ENCODE results near the gene ITPR2.

The ITPR2 gene

DNA sequence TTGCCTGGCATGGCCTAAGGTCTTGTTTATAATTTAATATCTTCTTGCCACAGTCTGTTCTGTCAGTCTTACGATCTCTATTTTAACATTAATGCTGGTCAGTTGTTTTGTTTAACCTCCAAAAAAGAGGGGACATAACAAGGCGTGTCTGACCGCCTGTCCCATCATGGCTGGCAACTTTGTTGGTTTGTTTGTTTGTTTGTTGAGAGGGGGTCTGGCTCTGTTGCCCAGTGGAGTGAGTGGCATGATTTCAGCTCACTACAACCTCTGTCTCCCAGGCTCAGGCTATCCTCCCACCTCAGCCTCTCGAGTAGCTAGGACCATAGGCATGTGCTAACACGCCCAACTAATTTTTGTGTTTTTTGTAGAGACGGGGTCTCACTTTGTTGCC, 36.1 kb upstream of the ITPR2 start:
- TF ChIP-seq POLR2AphosphoS5 (IDR thresholded peaks at IDR 0.05; ENCODE audit: low read depth, low read length) (no peak), SIN3A (IDR thresholded peaks at IDR 0.05; ENCODE audit: borderline replicate concordance, insufficient read depth, low read length) (no peak), FOXP2 (optimal IDR thresholded peaks at IDR 0.05; ENCODE audit: borderline replicate concordance, extremely low read depth, extremely low read length, insufficient read depth) (no peak), REST (IDR thresholded peaks at IDR 0.05; ENCODE audit: insufficient read depth in 1 of 2, low read depth in 2 of 2, low read length in 2 of 2) (no peak)

- TF ChIP-seq SIN3A (IDR thresholded peaks at IDR 0.05; ENCODE audit: borderline replicate concordance, insufficient read depth, low read length) (no peak), TAF1 (IDR thresholded peaks at IDR 0.05; ENCODE audit: borderline replicate concordance, insufficient read depth, low read length) (no peak)
These were observed 35.6 kb upstream of the ITPR2 start for GRCh38 chr12:26868447-26869103.

DNA sequence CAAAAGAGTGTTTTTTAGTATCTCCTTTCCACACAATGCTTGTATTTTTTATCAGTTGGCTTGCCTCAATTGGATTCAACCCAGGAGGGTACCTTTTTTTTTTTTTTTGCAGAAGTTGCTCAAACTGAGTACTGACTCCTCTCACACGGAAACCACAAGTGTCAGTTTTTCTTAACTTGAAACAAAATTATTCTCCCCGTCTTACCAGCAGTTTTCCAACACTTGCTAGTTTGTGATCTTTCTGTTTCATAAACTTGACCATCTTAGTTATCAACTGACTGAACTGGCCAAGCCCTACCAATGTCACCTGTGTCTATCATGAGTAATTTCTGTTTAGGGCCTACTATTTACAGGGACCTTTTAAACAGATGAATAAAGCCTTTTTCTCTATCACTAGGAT, 34.1 kb upstream of the ITPR2 start:
- TF ChIP-seq FOXP2 (optimal IDR thresholded peaks at IDR 0.05; ENCODE audit: borderline replicate concordance, extremely low read depth, extremely low read length, insufficient read depth) (no peak), POLR2AphosphoS5 (IDR thresholded peaks at IDR 0.05; ENCODE audit: low read depth, low read length) (no peak), SIN3A (IDR thresholded peaks at IDR 0.05; ENCODE audit: borderline replicate concordance, insufficient read depth, low read length) (no peak), TAF1 (IDR thresholded peaks at IDR 0.05; ENCODE audit: borderline replicate concordance, insufficient read depth, low read length) (no peak), REST (IDR thresholded peaks at IDR 0.05; ENCODE audit: insufficient read depth in 1 of 2, low read depth in 2 of 2, low read length in 2 of 2) (no peak)

DNA sequence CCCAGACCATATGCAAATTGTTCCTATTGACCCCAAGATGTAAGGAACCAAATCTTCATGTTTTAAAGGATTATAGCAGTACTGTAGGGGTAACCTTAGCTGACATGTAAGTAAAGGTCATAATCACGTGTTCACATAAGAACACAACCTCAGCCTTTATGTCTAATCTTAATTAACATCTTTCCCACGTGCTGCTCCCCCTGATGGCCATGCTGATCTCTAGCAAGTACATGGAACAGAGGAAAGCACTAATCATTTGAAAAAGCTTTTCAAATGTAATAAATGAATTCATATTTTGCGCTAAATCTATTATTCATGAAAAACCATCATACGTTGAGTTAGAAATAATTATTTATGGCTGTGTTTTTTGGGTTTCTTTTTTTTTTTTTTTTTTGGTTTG, 30.5 kb upstream of the ITPR2 start:
- TF ChIP-seq SIN3A (IDR thresholded peaks at IDR 0.05; ENCODE audit: borderline replicate concordance, insufficient read depth, low read length) (no peak), POLR2AphosphoS5 (IDR thresholded peaks at IDR 0.05; ENCODE audit: low read depth, low read length) (no peak), REST (IDR thresholded peaks at IDR 0.05; ENCODE audit: insufficient read depth in 1 of 2, low read depth in 2 of 2, low read length in 2 of 2) (no peak), TAF1 (IDR thresholded peaks at IDR 0.05; ENCODE audit: borderline replicate concordance, insufficient read depth, low read length) (no peak), FOXP2 (optimal IDR thresholded peaks at IDR 0.05; ENCODE audit: borderline replicate concordance, extremely low read depth, extremely low read length, insufficient read depth) (no peak)

DNA sequence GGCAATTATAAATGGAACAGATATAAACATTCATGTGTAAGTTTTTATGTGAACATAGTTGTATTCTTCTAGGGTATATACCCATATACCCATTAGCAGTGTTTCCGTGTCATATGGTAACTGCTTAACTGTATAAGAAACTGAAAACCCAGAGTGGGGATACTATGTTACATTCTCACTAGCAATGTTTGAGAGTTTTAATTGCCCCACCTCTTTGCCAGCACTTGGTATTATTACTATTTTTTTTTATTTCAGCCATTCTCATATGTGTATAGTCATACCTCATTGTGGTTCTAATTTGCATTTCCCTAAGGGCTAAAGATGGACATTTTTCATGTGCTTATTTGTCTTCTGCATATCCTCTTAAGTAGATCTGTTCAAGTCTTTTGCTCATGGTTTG, 28.7 kb upstream of the ITPR2 start:
- TF ChIP-seq FOXP2 (optimal IDR thresholded peaks at IDR 0.05; ENCODE audit: borderline replicate concordance, extremely low read depth, extremely low read length, insufficient read depth), result no peak
- TF ChIP-seq POLR2AphosphoS5 (IDR thresholded peaks at IDR 0.05; ENCODE audit: low read depth, low read length), result no peak
- no peak for TF ChIP-seq TAF1 (IDR thresholded peaks at IDR 0.05; ENCODE audit: borderline replicate concordance, insufficient read depth, low read length)
- TF ChIP-seq REST (IDR thresholded peaks at IDR 0.05; ENCODE audit: insufficient read depth in 1 of 2, low read depth in 2 of 2, low read length in 2 of 2), result no peak
- TF ChIP-seq SIN3A (IDR thresholded peaks at IDR 0.05; ENCODE audit: borderline replicate concordance, insufficient read depth, low read length), result no peak

All from PFSK-1 (cell line).